Neuron (in vitro differentiated cells): ENCODE results near the gene CEP41.

ENCODE experiments used
- H2AFZ ChIP-seq: one replicate; pipeline ENCODE4 v1.6.1; 2013; ENCODE audit warnings: low read depth, mild to moderate bottlenecking, inconsistent platforms, low read length, moderate library complexity
- H3K27me3 ChIP-seq: one replicate; pipeline ENCODE4 v1.6.1; 2013; ENCODE audit warnings: low read length; ENCODE audit not compliant: insufficient read depth
- H3K36me3 ChIP-seq: one replicate; pipeline ENCODE4 v1.6.1; 2013; ENCODE audit warnings: low read length; ENCODE audit not compliant: insufficient read depth
- H3K4me1 ChIP-seq: one replicate; pipeline ENCODE4 v1.6.1; 2013; ENCODE audit warnings: low read length; ENCODE audit not compliant: insufficient read depth
- H3K4me3 ChIP-seq: 2 replicates; pipeline ENCODE4 v1.5.1; 2013; ENCODE audit warnings: mild to moderate bottlenecking, low read length, moderate library complexity
- H3K9me3 ChIP-seq: one replicate; pipeline ENCODE4 v1.6.1; 2013; ENCODE audit warnings: low read length

The CEP41 gene

GRCh38 chr7:130387628-130388403 is 53.0 kb downstream of the CEP41 start:
- no peak overlapping the region for H2AFZ ChIP-seq
- H3K27me3 ChIP-seq, result no peaks in the 10 kb centered on the region
- H3K36me3 ChIP-seq, result no peaks in the 10 kb centered on the region
- no peak overlapping the region for H3K4me3 ChIP-seq
- peaks cover 3% of the 10 kb centered on the region for H3K9me3 ChIP-seq
- H3K4me1 ChIP-seq, result peaks cover 19% of the 10 kb centered on the region

- Histone ChIP-seq H2AFZ (no peak overlapping the region), H3K27me3 (no peaks in the 10 kb centered on the region), H3K9me3 (peaks cover 3% of the 10 kb centered on the region), H3K36me3 (no peaks in the 10 kb centered on the region), H3K4me1 (peaks cover 15% of the 10 kb centered on the region), H3K4me3 (no peak overlapping the region)
These were observed 53.5 kb downstream of the CEP41 start for GRCh38 chr7:130387306-130387627.

- Histone ChIP-seq H2AFZ (no peak overlapping the region), H3K27me3 (no peaks in the 10 kb centered on the region), H3K9me3 (peaks cover 3% of the 10 kb centered on the region), H3K4me1 (peaks cover 15% of the 10 kb centered on the region), H3K4me3 (no peak overlapping the region), H3K36me3 (no peaks in the 10 kb centered on the region)
These were observed 53.9 kb downstream of the CEP41 start for GRCh38 chr7:130386876-130387275.

- no peak overlapping the region for H3K4me3 ChIP-seq
- no peaks in the 10 kb centered on the region for H3K27me3 ChIP-seq
- H2AFZ ChIP-seq, result no peak overlapping the region
- peaks cover 16% of the 10 kb centered on the region for H3K4me1 ChIP-seq
- H3K9me3 ChIP-seq, result peaks cover 3% of the 10 kb centered on the region
- no peaks in the 10 kb centered on the region for H3K36me3 ChIP-seq
These were observed 55.2 kb downstream of the CEP41 start for GRCh38 chr7:130385600-130386066.

- H3K36me3 ChIP-seq, result no peaks in the 10 kb centered on the region
- H3K4me1 ChIP-seq, result peaks cover 22% of the 10 kb centered on the region
- no peak overlapping the region for H3K4me3 ChIP-seq
- peaks cover 3% of the 10 kb centered on the region for H3K9me3 ChIP-seq
- no peak overlapping the region for H2AFZ ChIP-seq
- H3K27me3 ChIP-seq, result no peaks in the 10 kb centered on the region
These were observed 55.8 kb downstream of the CEP41 start for GRCh38 chr7:130384841-130385599.

- peaks cover 3% of the 10 kb centered on the region for H3K9me3 ChIP-seq
- no peak overlapping the region for H3K4me3 ChIP-seq
- no peak overlapping the region for H2AFZ ChIP-seq
- H3K27me3 ChIP-seq, result no peaks in the 10 kb centered on the region
- H3K36me3 ChIP-seq, result no peaks in the 10 kb centered on the region
- peaks cover 25% of the 10 kb centered on the region for H3K4me1 ChIP-seq
These were observed 56.4 kb downstream of the CEP41 start for GRCh38 chr7:130384371-130384801.

- H3K9me3 ChIP-seq, result no peaks in the 10 kb centered on the region
- H3K36me3 ChIP-seq, result no peaks in the 10 kb centered on the region
- H2AFZ ChIP-seq, result no peak overlapping the region
- H3K4me3 ChIP-seq, result no peak overlapping the region
- peaks cover 24% of the 10 kb centered on the region for H3K4me1 ChIP-seq
- no peaks in the 10 kb centered on the region for H3K27me3 ChIP-seq
These were observed 57.4 kb downstream of the CEP41 start for GRCh38 chr7:130383187-130383980.

- Histone ChIP-seq H3K27me3 (no peaks in the 10 kb centered on the region), H3K4me1 (peaks cover 11% of the 10 kb centered on the region), H2AFZ (no peak overlapping the region), H3K4me3 (no peak overlapping the region), H3K9me3 (peaks cover 4% of the 10 kb centered on the region), H3K36me3 (no peaks in the 10 kb centered on the region)
These were observed 59.1 kb downstream of the CEP41 start for GRCh38 chr7:130381468-130382312.

GRCh38 chr7:130380861-130381455 is 59.9 kb downstream of the CEP41 start:
- Histone ChIP-seq H3K4me1 (peaks cover 11% of the 10 kb centered on the region), H3K27me3 (no peaks in the 10 kb centered on the region), H3K4me3 (no peak overlapping the region), H3K36me3 (no peaks in the 10 kb centered on the region), H2AFZ (no peak overlapping the region), H3K9me3 (peaks cover 8% of the 10 kb centered on the region)

- Histone ChIP-seq H2AFZ (no peak within 1 kb of the TSS), H3K27me3 (no peaks in the 10 kb centered on the region), H3K36me3 (no peaks in the 10 kb centered on the region), H3K9me3 (peaks cover 10% of the 10 kb centered on the region), H3K4me1 (peaks cover 11% of the 10 kb centered on the region), H3K4me3 (no peak within 1 kb of the TSS)
These were observed 60.6 kb downstream of the CEP41 start, which contains the start of gene CPA1 for GRCh38 chr7:130379921-130380860. Gene CPA1 (plus strand): TSS chr7:130380494. CDS start chr7:130380521, 27 bp downstream.

GRCh38 chr7:130379532-130379920 is 61.3 kb downstream of the CEP41 start:
- H2AFZ ChIP-seq, result no peak overlapping the region
- H3K9me3 ChIP-seq, result peaks cover 10% of the 10 kb centered on the region
- H3K4me3 ChIP-seq, result no peak overlapping the region
- no peaks in the 10 kb centered on the region for H3K36me3 ChIP-seq
- peaks cover 11% of the 10 kb centered on the region for H3K4me1 ChIP-seq
- H3K27me3 ChIP-seq, result no peaks in the 10 kb centered on the region
